ENCODE measurements around the gene PDGFC.

GRCh38 chr4:156981262-156981769 is 9.7 kb upstream of the PDGFC start:
- TF ChIP-seq TEAD4 (CRISPR knock-in tag; IDR thresholded peaks at IDR 0.05): no peak
- no peak for TF ChIP-seq MYBL2 (CRISPR knock-in tag; IDR thresholded peaks at IDR 0.05)
- TF ChIP-seq, protein P1, sequence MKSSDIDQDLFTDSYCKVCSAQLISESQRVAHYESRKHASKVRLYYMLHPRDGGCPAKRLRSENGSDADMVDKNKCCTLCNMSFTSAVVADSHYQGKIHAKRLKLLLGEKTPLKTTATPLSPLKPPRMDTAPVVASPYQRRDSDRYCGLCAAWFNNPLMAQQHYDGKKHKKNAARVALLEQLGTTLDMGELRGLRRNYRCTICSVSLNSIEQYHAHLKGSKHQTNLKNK (CRISPR knock-in tag; IDR thresholded peaks at IDR 0.05): no peak
- no peak for TF ChIP-seq CTCF (IDR thresholded peaks at IDR 0.05)
- no peak for TF ChIP-seq JUN (CRISPR knock-in tag; IDR thresholded peaks at IDR 0.05)

All from WTC11 (cell line).